SJSA1 (cell line): ENCODE results near the gene UBE2G1. TPM values are rescaled to one million over a fixed set of nuclear protein-coding genes. Genes with fewer than 3 reads are reported as not detected.

Experiments
- DNase-seq, 2 experiments: peaks; one replicate each; pipeline ENCODE4 v3.0.0-alpha.2; 2015 to 2020; ENCODE audit warnings: low spot score in 2 of 2, low read depth in 1 of 2
- H3K27ac ChIP-seq: fragments of 250-450 bp; sonication (Bioruptor Pico); 2 replicates; pipeline ENCODE4 v1.5.1; 2020; ENCODE audit warnings: mild to moderate bottlenecking, moderate library complexity
- H3K27me3 ChIP-seq: fragments of 250-450 bp; sonication (Bioruptor Pico); replicated peaks from 2 replicates; pipeline ENCODE4 v1.5.1; 2020; ENCODE audit warnings: mild to moderate bottlenecking, moderate library complexity
- H3K36me3 ChIP-seq: fragments of 250-450 bp; sonication (Bioruptor Pico); 2 replicates; pipeline ENCODE4 v1.5.1; 2020; ENCODE audit warnings: mild to moderate bottlenecking
- H3K4me1 ChIP-seq: fragments of 250-450 bp; sonication (Bioruptor Pico); replicated peaks from 2 replicates; pipeline ENCODE4 v1.6.1; 2021; ENCODE audit warnings: mild to moderate bottlenecking
- H3K4me3 ChIP-seq: fragments of 250-450 bp; sonication (Bioruptor Pico); 2 replicates; pipeline ENCODE4 v1.5.1; 2020; ENCODE audit warnings: mild to moderate bottlenecking
- H3K9me3 ChIP-seq: fragments of 250-450 bp; sonication (Bioruptor Pico); replicated peaks from 2 replicates; pipeline ENCODE4 v1.5.1; 2020; ENCODE audit warnings: mild to moderate bottlenecking
- total RNA-seq: library from RNA; depleted of rRNA; stranded (reverse); fragments of >200 nt; shearing (Covaris generic); gene quantifications from 2 replicates; pipeline ENCODE4 v1.2.3, GENCODE V29; 2014

Gene UBE2G1
- total RNA-seq, 1 experiment from 2014 or later: 39.8 TPM

- no peaks in the 10 kb centered on the region for H3K36me3 ChIP-seq
- no peak overlapping the region for H3K27ac ChIP-seq
Observed at GRCh38 chr17:4318186-4318585, 48.3 kb downstream of the UBE2G1 start.

GRCh38 chr17:4317610-4318009 is 48.9 kb downstream of the UBE2G1 start:
- Histone ChIP-seq H3K27me3 (no peaks in the 10 kb centered on the region), H3K9me3 (no peaks in the 10 kb centered on the region), H3K4me3 (no peak overlapping the region), H3K27ac (no peak overlapping the region), H3K36me3 (no peaks in the 10 kb centered on the region), H3K4me1 (peaks cover 4% of the 10 kb centered on the region; the same call in 1 of the 2 replicates)
- no peak for DNase-seq

More at GRCh38 chr17:4318186-4318585, 48.3 kb downstream of the UBE2G1 start:
- DNase-seq: no peak
- H3K4me1 ChIP-seq: peaks cover 4% of the 10 kb centered on the region; the same call in 1 of the 2 replicates
- H3K27me3 ChIP-seq: no peaks in the 10 kb centered on the region
- H3K4me3 ChIP-seq: no peak overlapping the region
- H3K9me3 ChIP-seq: no peaks in the 10 kb centered on the region

- Histone ChIP-seq H3K4me1 (peaks cover 4% of the 10 kb centered on the region; the same call in 1 of the 2 replicates), H3K27ac (no peak overlapping the region), H3K9me3 (no peaks in the 10 kb centered on the region), H3K36me3 (no peaks in the 10 kb centered on the region), H3K27me3 (no peaks in the 10 kb centered on the region), H3K4me3 (no peak overlapping the region)
- no peak for DNase-seq
Observed at GRCh38 chr17:4316648-4317047, 49.8 kb downstream of the UBE2G1 start.

GRCh38 chr17:4314618-4315017 is 51.9 kb downstream of the UBE2G1 start:
- Histone ChIP-seq H3K27ac (no peak overlapping the region), H3K27me3 (no peaks in the 10 kb centered on the region), H3K36me3 (no peaks in the 10 kb centered on the region; the same call in 1 of the 2 replicates), H3K4me3 (no peak overlapping the region), H3K4me1 (peaks cover 23% of the 10 kb centered on the region), H3K9me3 (no peaks in the 10 kb centered on the region; the same call in 1 of the 2 replicates)
- DNase-seq: no peak

- Histone ChIP-seq H3K27ac (no peak overlapping the region), H3K27me3 (no peaks in the 10 kb centered on the region), H3K4me3 (no peak overlapping the region), H3K9me3 (no peaks in the 10 kb centered on the region; the same call in 1 of the 2 replicates), H3K4me1 (peaks cover 23% of the 10 kb centered on the region), H3K36me3 (no peaks in the 10 kb centered on the region; the same call in 1 of the 2 replicates)
- DNase-seq: no peak
Observed at GRCh38 chr17:4314179-4314578, 52.3 kb downstream of the UBE2G1 start.

- H3K27ac ChIP-seq: no peak overlapping the region
- H3K27me3 ChIP-seq: no peaks in the 10 kb centered on the region
- H3K36me3 ChIP-seq: no peaks in the 10 kb centered on the region; the same call in 1 of the 2 replicates
- no peak overlapping the region for H3K4me3 ChIP-seq
- no peaks in the 10 kb centered on the region; the same call in 1 of the 2 replicates for H3K9me3 ChIP-seq
- no peak for DNase-seq
- peaks cover 23% of the 10 kb centered on the region for H3K4me1 ChIP-seq
Observed at GRCh38 chr17:4313221-4314114, 53.0 kb downstream of the UBE2G1 start.

GRCh38 chr17:4310354-4311060 is 56.0 kb downstream of the UBE2G1 start:
- no peaks in the 10 kb centered on the region; the same call in 1 of the 2 replicates for H3K9me3 ChIP-seq
- H3K27me3 ChIP-seq: no peaks in the 10 kb centered on the region
- peak in 1 of 2 experiments; percentile 55 for DNase-seq
- H3K4me1 ChIP-seq: peaks cover 23% of the 10 kb centered on the region
- H3K27ac ChIP-seq: no peak overlapping the region
- H3K36me3 ChIP-seq: peaks cover 5% of the 10 kb centered on the region; the same call in 1 of the 2 replicates
- no peak overlapping the region for H3K4me3 ChIP-seq

- Histone ChIP-seq H3K27ac (no peak overlapping the region), H3K36me3 (peaks cover 5% of the 10 kb centered on the region; the same call in 1 of the 2 replicates), H3K4me3 (no peak overlapping the region), H3K4me1 (peaks cover 23% of the 10 kb centered on the region), H3K27me3 (no peaks in the 10 kb centered on the region), H3K9me3 (no peaks in the 10 kb centered on the region; the same call in 1 of the 2 replicates)
- no peak for DNase-seq
Observed at GRCh38 chr17:4309897-4310296, 56.6 kb downstream of the UBE2G1 start.

GRCh38 chr17:4307179-4307930 is 59.1 kb downstream of the UBE2G1 start:
- no peak overlapping the region for H3K4me3 ChIP-seq
- no peak overlapping the region for H3K27ac ChIP-seq
- no peak for DNase-seq
- H3K36me3 ChIP-seq: peaks cover 18% of the 10 kb centered on the region
- peaks cover 23% of the 10 kb centered on the region for H3K4me1 ChIP-seq
- no peaks in the 10 kb centered on the region for H3K27me3 ChIP-seq
- H3K9me3 ChIP-seq: no peaks in the 10 kb centered on the region; the same call in 1 of the 2 replicates

- no peak overlapping the region for H3K27ac ChIP-seq
- no peak overlapping the region for H3K4me3 ChIP-seq
- H3K9me3 ChIP-seq: no peaks in the 10 kb centered on the region
- peaks cover 24% of the 10 kb centered on the region for H3K36me3 ChIP-seq
- DNase-seq: no peak
- H3K27me3 ChIP-seq: no peaks in the 10 kb centered on the region
- peaks cover 10% of the 10 kb centered on the region for H3K4me1 ChIP-seq
Observed at GRCh38 chr17:4305224-4305623, 61.3 kb downstream of the UBE2G1 start.

- H3K27ac ChIP-seq: no peak overlapping the region
- peaks cover 4% of the 10 kb centered on the region; the same call in 1 of the 2 replicates for H3K4me1 ChIP-seq
- peaks cover 24% of the 10 kb centered on the region for H3K36me3 ChIP-seq
- peak in 1 of 2 experiments; percentile 21 for DNase-seq
- no peaks in the 10 kb centered on the region for H3K27me3 ChIP-seq
- H3K4me3 ChIP-seq: no peak overlapping the region
- H3K9me3 ChIP-seq: no peaks in the 10 kb centered on the region
Observed at GRCh38 chr17:4304417-4305027, 62.0 kb downstream of the UBE2G1 start.

- H3K27ac ChIP-seq: no peak overlapping the region
- H3K36me3 ChIP-seq: peaks cover 27% of the 10 kb centered on the region
- peaks cover 12% of the 10 kb centered on the region for H3K4me1 ChIP-seq
- H3K4me3 ChIP-seq: no peak overlapping the region
- no peak for DNase-seq
- H3K27me3 ChIP-seq: no peaks in the 10 kb centered on the region
- H3K9me3 ChIP-seq: no peaks in the 10 kb centered on the region
Observed at GRCh38 chr17:4301066-4301465, 65.4 kb downstream of the UBE2G1 start.

GRCh38 chr17:4297351-4297750 is 69.1 kb downstream of the UBE2G1 start:
- H3K27ac ChIP-seq: no peak overlapping the region
- H3K4me1 ChIP-seq: peaks cover 12% of the 10 kb centered on the region
- H3K36me3 ChIP-seq: peaks cover 25% of the 10 kb centered on the region
- no peak overlapping the region for H3K4me3 ChIP-seq
- H3K27me3 ChIP-seq: no peaks in the 10 kb centered on the region
- DNase-seq: peak in 1 of 2 experiments; percentile 33
- no peaks in the 10 kb centered on the region for H3K9me3 ChIP-seq
